SKM-1 treated with dmso at 0.1 percent for 144 hours (cell line): ENCODE results near the gene CPB2.

Source experiments
- DNase-seq: peaks from one replicate; lab custom pipeline; 2025; ENCODE audit not compliant: unreplicated experiment; lab: John Stamatoyannopoulos, UW

Gene CPB2

DNA sequence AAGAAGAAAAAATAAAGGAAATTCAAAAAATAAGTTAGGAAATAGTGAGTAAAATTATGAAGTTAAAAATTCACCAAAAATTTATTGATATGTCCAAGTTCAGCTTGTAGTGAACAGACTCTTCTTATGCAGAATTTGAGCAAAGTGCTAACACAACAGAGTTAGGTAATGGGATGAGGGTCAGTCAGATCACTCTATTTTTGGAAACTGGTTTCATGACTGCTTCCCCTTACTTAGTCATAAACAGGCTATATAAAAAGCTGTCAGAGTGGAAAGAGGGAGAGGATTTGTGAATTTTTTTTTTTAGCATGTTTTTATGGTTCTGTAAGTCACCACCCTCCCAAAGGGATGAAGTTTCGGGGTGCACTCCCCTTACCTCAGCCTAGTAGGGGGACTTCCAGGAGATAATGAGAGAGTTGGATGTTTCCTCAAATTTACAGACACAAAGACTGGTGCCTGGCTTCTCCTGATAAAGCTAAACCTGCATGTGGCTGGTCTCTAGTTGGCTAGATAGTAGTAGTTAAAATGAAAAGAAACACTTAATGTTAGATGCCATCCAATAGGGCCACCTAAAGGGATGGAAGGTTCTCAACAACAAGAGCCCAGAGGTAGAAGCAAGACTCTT lies 4.5 kb downstream of the CPB2 start:
- DNase-seq = peak; percentile 72

- DNase-seq = no peak
Observed at GRCh38 chr13:46097663-46098062, 7.2 kb downstream of the CPB2 start.

DNA sequence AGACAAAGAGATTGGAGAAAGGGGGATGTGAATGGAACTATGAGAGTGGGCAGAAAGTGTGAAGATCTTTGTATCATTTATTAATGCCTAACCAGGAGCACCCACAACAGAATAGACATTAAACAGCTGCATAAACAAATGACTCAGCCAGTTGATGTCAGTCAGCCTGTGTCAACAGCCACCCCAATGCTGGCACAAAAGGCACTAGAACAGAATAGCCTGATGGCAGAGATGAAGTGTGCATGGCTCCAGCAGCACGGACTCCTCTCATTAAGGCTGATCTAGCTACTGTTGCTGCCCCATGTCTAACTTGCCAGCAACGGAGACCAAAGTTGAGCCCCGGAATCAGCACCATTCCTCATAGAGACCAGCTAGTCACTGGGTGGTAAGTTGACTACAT lies 7.8 kb downstream of the CPB2 start:
- no peak for DNase-seq

DNA sequence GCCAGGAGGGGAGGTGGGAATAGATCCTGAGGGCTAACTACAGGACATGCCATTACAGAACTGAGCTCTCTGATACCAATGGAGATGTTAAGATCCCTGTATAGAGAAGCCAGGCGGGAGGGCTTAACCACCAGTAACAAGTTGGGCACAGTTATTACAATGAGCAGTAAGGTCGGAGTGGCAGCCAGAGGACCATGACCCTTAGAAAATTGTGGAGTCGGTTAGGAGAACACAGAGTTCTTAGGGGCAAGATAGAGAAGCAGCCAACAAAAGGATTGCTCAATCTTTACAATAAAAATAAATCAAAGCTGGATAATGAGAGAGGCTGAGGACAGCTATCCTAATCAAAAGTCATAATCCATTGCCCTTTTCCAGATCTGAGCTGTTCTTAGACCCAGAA lies 10.4 kb downstream of the CPB2 start:
- no peak for DNase-seq

DNA sequence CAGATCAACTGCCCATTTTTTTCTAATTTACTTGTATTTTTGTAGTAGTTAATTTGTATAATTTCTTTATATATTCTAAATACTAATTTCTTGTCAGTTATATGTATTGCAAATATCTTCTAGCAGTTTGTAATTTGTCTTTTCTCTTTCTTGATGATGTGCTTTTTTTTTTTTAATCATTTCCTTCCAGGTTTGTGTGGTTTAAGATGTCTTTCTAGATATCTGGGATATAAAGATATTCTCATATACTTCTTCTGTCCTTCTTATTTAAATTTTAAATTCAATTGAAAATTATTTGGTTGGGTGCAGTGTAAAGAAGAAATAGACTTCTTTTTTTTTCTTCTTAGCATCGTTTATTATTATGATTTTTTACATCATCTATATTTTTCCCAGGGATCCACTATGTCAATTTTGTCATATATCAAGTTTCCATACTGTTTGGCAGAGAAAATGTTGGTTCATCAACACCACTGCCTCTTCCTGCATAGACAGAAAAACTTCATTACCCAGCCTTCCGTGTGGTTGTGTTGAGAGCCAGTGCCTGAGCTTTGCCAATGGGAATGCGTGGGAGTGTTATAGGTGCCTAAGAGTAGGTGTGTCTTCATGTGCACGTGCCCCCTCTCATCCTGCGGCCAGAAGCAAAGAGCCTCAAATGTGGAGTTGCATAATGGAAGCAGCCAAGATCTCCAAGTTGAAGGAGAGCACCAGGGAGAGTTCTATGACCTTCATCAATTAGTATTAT lies 15.8 kb downstream of the CPB2 start:
- DNase-seq = no peak

DNA sequence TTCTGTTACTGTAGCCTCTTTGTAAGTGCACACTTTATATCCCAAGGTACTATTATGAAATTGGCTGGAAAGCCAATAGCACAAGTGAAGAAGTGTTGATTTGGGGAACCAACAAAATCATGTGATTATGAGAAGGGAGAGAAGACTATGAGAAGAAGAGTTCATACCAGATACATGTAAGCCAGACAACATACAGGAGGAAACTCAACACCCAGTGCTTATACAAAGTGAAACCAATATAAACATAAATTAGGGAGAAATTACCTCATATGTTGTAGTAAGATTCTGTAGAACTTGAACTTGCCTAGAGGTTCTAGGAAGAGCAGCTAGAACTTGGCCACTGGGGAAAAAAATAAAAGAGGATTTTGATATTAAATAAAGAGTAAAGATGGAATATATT lies 17.4 kb downstream of the CPB2 start:
- DNase-seq = no peak

GRCh38 chr13:46086985-46087384 lies 17.8 kb downstream of the CPB2 start:
- no peak for DNase-seq

DNA sequence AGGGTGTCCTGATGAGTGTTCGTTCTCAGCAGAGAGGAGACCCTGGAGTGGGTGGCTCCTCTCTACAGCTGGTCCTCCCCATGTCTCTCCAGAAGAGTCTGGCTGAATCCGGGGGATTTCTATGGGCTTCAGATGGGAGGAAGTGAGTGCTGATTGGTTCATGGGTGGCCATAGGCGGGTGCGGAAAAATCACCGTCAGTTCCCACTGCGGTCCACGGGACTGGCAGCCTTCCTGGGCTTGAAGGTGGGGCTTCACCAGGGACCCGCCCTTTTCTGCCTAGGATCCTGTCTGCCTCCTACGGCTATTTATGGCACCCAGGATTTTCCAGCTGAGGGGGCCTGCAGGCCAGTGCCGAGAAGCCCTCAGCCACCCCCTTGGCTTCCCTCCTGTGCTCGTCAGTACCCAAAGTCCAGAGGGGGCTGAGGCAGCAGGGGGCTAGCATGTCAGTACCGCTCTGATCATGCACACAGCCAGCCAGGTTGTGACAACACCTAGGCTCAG lies 18.4 kb downstream of the CPB2 start:
- DNase-seq = no peak

DNA sequence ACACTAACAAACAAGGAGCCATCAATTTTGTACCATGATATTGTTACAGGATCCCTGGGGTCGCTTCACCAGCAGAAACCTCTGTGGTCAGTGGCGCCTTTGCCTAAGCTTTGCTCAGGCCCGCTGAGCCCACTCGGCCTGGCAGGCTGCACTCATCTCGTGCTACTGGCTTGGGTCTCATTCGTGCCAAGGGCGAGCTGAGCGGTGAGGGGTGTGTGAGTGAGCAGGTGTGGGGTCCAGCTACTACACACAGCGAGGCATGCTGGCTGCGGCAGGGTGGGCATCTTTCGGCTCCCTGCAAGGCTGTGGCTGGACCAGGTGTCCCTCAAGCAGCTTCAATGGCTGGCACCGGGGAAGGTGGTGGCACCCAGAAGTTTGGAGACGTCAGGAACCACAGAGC lies 19.1 kb downstream of the CPB2 start:
- DNase-seq = no peak

DNA sequence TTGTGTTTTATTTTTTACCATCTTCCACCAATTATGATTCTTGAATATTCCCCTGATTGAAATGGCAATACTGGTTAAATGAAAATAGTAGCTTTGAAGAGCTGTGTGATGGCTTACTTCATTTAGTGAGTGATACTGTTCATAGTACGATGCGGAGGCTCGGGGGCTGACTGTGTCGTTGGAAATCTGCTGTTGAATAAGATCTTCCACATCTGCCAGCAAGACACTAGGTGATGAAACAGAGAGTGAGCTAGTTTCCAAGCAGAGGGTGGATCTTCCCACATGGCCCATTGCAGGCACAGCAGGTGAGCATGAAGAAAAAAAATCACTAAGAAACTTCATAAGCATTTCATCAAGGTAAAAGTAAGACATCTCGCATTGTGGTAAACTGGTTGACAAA lies 22.5 kb downstream of the CPB2 start:
- no peak for DNase-seq

GRCh38 chr13:46079770-46080169 lies 25.1 kb downstream of the CPB2 start:
- no peak for DNase-seq

GRCh38 chr13:46077265-46077664 lies 27.6 kb downstream of the CPB2 start:
- DNase-seq = peak; percentile 15

- no peak for DNase-seq
Observed at GRCh38 chr13:46076827-46077226, 28.0 kb downstream of the CPB2 start.

- no peak for DNase-seq
Observed at GRCh38 chr13:46075811-46076210, 29.0 kb downstream of the CPB2 start.

- DNase-seq = no peak
Observed at GRCh38 chr13:46071590-46072249, 33.1 kb downstream of the CPB2 start.

- DNase-seq = no peak
Observed at GRCh38 chr13:46063292-46063691, 41.5 kb downstream of the CPB2 start.

DNA sequence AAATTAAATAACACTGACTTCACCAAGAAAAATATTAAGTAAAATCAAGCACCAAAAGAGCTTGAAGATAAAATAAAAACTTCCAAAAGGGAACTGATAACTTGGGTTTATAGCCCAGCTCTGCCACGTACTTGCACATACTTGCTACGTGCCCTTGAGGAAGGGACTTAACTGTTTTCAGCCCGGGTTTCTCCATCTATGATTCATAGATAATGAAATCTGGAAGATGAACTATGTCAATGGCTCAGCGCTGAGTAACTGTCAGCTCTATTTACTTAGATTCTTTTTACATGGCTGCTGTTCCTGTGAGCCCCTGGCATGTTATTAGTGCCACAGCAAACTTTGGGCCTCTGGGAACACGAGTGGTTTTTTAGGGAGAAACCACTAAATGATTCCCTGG lies 42.6 kb downstream of the CPB2 start:
- no peak for DNase-seq

DNA sequence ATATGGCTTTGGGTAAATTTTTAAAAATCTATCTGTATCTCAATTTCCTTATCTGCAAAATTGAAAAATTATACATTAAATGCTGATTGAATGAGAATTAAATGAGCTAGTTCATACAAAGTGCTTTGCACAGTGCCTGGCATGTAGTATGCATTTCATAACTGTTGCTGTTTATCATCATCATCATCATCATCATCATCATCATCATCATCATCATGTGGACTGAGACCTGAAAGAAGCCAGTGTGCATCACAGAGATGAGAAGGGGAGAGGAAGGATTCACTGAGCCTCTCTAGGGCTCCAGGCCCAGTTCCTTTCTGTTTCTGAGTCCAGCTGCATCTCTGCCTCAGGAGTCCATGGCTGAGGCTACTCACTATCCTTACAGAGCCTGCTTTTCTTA lies 45.4 kb downstream of the CPB2 start:
- DNase-seq = no peak

DNA sequence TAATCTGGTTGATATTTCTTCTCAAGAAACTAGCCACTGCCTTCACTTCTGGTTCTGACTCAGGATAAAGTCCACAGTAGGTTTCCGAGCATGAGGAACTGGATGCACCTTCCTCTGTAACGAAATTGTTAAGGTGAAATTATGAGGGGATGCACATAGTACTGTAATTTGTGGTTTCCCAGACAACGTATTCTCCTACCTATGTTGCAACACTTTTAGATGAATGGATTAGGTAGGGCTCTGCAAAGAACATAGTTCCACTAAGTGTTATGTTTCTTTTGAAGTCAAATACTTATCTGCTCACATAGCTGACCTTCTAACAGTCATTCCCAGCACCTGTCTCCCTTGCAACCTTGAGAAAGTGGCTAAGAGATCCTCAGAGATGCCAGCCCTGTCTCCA lies 46.6 kb downstream of the CPB2 start:
- no peak for DNase-seq

DNA sequence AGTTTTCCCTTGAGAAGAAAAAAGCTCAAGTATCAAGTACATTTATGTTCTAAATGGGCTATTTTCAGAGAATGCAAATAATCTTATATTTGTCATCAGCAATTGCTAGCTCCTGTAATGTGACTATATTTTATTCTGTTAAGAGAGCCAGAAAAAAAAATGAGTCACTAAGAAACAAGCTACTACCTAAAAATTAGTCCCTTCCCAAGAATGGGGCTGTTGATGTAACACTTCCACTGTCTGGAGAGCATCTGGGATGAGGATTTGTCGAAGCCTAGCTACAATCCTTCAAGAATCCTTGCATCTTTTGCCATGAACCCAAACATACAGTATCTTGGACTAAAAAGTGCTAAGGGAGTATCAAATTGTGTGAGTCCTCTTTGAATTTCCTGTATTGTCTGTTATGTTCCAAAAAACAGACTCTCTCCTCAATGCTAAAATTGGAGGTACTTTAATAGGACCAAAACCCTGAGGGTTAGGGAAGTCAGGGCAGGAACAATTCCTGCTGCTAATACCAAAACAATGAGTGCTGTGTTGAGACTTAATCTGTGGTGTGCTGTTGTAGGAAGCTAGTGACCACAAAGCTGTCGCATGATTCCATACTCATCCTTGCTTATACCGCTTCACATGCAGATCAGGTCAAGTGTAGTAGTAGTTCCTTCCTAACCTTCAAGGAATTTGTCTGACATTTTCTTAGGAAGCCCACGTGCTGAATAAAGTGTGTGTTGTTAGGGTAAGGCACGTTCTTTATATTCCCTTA lies 47.4 kb downstream of the CPB2 start:
- DNase-seq = no peak

GRCh38 chr13:46053162-46054012 lies 51.4 kb downstream of the CPB2 start:
- no peak for DNase-seq
